ENCODE measurements around the gene AKT2.

AKT2 gene

DNA sequence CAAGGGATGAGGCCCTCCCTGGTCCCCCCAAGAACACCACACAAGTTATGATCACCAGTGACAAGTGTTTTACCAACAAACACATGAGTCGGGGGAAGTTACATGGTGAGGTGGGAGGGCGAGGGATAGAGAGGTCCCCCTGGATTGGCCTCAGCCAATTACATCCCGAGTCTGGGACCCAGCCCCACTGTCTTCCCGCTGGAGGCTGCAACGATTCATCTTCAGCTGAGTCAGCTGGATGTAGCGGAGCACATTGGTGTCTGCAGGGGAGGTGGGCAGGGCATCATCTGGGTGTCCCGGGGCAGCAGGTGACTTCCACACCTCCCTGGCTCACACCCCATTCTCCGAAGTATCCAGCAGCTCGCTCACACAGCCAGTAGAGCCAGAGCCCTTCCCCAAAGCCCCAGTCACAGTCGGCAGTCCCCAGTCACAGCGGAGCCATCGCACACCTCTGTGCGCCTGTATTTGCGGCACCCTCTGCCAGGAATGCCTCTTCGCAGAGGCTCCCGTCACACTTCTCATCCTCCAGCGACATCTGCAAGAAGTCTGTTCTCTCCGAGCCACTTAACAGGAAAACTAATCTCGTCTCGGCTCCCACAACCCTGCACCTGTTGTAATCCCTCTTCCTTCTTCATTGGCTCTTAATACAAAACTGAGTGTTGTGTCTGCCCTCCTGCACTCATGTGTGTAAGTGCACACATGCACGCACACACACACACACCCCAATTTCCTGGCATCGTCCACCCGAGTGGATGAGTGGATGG lies 69.0 kb downstream of the AKT2 start:
- no peak for DNase-seq

GRCh38 chr19:40214936-40215335 lies 70.2 kb downstream of the AKT2 start:
- no peak for DNase-seq

DNA sequence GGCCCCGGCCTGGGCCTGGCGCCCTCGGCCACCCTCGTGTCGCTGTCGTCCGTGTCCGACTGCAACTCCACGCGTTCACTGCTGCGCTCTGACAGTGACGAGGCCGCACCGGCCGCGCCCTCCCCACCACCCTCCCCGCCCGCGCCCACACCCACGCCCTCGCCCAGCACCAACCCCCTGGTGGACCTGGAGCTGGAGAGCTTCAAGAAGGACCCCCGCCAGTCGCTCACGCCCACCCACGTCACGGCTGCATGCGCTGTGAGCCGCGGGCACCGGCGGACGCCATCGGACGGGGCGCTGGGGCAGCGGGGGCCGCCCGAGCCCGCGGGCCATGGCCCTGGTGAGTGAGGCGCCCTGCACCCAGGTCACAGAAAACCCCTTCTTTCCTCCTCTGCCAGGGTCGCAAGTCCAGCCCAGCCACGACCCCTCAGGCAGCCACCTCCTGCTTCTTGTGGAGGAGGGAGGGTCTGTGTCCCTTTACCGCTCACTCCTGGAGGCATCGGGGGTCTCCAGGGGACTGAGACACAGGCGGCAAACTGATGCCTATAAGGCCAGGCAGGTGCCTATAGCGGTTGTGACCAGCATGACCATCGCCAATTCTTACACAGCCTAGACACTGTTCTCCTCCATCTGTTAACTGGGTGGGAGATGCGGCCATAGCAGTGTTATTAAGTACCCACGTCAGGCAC lies 71.1 kb downstream of the AKT2 start:
- DNase-seq: no peak

GRCh38 chr19:40213251-40213829 lies 71.8 kb downstream of the AKT2 start:
- no peak for DNase-seq

DNA sequence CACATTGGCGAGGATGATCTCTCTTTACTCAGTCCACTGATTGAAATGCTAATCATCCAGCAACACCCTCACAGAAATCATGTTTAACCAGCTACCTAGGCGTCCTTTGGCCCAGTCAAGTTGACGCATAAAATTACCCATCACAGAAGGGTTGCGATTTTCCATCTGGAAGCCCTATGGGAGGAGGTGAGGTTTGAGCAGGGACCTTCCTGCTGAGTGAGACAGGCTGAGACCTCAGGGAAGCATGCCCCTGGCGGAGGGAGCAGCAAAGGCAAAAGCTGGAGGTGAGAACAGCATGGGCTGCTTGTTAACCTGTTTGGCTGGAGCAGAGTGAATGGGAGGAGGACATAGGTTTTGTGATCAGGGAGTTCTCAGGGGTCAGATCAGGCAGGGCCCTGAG lies 74.3 kb downstream of the AKT2 start:
- DNase-seq: no peak

DNA sequence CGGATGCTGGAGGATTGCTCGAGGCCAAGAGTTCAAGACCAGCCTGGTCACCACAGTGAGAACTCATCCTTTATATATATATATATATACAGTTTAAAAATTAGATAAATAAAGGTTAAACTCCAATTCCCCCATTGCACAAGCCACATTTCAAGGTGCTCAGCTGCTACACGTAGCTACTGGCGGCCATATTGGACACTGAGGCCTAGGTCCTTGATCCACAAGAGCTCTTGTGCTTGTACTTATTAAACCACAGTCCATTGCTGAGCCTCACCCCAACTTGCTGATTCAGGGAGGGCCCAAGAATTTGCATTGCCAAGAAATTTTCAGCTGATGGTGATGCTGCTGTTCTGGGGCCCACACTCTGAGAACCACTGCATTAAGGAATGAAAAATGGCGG lies 76.5 kb downstream of the AKT2 start:
- DNase-seq: no peak

- DNase-seq: no peak
Measured at GRCh38 chr19:40205760-40206159, 79.4 kb downstream of the AKT2 start.

GRCh38 chr19:40204381-40204780 lies 80.8 kb downstream of the AKT2 start:
- DNase-seq: no peak

- DNase-seq: no peak
Measured at GRCh38 chr19:40200341-40201099, 84.6 kb downstream of the AKT2 start.

DNA sequence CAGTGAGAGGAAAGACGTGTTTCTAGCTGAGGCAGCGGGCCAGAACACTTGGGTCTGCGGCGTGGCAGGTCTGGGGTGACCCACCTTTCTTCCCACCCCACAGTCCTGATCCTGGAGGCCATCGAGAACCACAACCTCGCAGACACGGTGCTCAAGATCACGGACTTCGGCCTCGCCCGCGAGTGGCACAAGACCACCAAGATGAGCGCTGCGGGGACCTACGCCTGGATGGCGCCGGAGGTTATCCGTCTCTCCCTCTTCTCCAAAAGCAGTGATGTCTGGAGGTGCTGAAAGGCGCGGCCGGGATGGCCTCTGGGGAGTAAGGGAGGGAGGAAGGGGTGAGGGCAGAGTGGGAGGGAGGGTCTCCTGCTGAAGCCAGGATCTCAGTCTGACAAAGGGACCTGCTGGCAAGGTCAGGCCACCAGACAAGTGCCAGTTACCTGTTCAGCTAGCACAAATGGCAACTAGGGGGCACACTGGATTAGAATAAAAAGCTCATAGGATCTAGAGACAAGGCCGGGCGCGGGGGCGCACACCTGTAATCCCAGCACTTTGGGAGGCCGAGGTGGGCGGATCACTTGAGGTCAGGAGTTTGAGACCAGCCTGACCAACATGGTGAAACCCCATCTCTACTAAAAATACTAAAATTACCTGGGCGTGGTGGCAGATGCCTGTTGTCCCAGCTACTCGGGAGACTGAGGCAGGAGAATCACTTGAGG lies 86.7 kb downstream of the AKT2 start:
- no peak for DNase-seq

DNA sequence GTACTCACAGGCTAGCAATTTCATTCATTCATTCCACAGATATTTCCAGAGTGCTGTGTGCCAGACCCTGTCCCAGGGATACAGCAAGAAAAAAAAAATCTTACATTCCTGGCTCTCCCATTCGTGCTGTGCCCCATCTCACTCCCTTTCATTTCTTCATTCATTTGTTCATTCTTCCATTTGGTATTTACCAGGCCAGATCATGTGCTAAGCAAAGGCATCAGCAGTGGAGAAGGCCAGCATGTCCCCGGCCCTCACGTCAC lies 91.6 kb downstream of the AKT2 start:
- no peak for DNase-seq

DNA sequence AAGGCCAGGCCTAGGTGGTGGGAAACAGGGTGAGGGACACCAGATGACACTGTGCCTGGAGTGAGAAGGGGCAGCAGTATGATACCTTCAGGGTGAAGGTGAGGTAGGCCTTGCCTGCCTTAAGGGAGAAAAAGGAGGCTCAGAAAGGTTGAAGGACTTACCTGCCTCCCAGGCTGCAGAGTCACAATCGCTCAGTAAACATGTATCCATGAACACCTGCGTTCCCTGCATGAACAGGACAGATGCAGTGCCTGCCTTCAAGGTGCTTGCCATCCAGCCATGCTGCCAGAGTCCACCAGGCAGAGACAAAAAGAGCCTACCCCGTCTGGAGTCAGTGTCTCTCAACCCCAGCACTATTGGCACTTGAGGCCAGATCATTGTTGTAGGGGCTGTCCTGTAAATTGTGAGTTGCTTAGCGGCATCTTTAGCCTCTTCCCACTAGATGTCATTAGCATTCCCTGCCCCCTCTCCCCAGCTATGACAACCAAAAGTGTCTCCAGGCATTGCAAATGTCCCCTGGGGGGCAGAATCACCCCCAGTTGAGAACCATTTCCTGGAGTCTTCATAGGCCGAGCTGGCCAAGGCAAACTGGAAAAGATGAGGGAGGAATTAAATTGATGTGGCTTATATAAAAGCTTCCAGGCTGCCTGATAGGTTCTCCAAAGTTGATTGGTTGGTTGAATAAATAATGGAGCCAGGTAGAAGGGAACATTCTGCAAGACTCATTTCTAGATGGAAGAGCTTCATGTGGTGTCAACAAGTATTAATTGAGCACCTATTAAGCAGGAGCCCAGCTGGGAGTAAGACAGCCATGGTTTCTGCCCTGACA lies 92.2 kb downstream of the AKT2 start:
- DNase-seq: no peak

GRCh38 chr19:40191836-40192646 lies 93.1 kb downstream of the AKT2 start:
- peak; percentile 10 for DNase-seq

- DNase-seq: peak; percentile 79
Measured at GRCh38 chr19:40190891-40191835, 94.0 kb downstream of the AKT2 start, which contains the start of gene MAP3K10. Gene MAP3K10, plus strand, starts transcription at chr19:40191426. Its CDS starts 606 bp downstream, at chr19:40192032.

DNA sequence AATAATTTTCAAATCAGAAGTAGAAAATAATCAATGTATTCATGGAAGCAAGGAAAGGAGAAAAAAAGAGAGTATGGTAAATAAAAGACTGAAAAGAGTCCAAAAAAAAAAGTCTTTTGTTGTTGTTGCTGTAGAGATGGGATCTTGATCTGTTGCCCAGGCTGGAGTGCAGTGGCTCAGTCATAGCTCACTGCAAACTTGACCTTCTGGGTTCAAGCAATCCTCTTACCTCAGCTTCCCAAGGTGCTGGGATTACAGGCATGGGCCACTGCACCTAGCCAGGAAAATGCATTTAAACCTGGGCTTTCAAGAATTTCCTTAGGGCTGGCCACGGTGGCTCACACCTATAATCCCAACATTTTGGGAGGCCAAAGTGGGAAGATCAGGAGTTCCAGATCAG lies 100.9 kb downstream of the AKT2 start:
- no peak for DNase-seq

Measured in stimulated activated CD4-positive, alpha-beta T cell treated with anti-CD3 and anti-CD28 coated beads, Interleukin-1b, Interleukin-23, amount 100 ng/mL, for 48 hours (primary cell).